Calu3 (cell line): ENCODE data around the gene ZNF441. TPM values are rescaled to one million over a fixed set of nuclear protein-coding genes. Genes with fewer than 3 reads are reported as not detected.

Source experiments
- BruUV-seq: library from RNA; stranded (reverse); fragments of 400-500 nt; replicated peaks from 2 replicates; lab custom pipeline; 2021; lab: Mats Ljungman, UMichigan
- CTCF ChIA-PET: fragments of 300-600 bp; sonication (Branson Sonifier 250); formaldehyde crosslinking; loops from one replicate; lab custom pipeline; 2022; ENCODE audit warnings: antibody characterized with exemption; lab: Charles Lee
- DNase-seq: peaks from one replicate; pipeline ENCODE4 v3.0.0; 2022
- H3K27ac Mint-ChIP-seq: one replicate; pipeline ENCODE4 v1.8.0; 2022; ENCODE audit warnings: mixed read lengths; ENCODE audit not compliant: unreplicated experiment
- H3K27me3 Mint-ChIP-seq: one replicate; pipeline ENCODE4 v1.8.0; 2022; ENCODE audit warnings: mixed read lengths; ENCODE audit not compliant: unreplicated experiment
- H3K36me3 Mint-ChIP-seq: one replicate; pipeline ENCODE4 v1.8.0; 2022; ENCODE audit warnings: mild to moderate bottlenecking, moderate library complexity, mixed read lengths; ENCODE audit not compliant: insufficient read depth, unreplicated experiment
- H3K4me1 Mint-ChIP-seq: one replicate; pipeline ENCODE4 v1.8.0; 2022; ENCODE audit warnings: mild to moderate bottlenecking, low read depth, mixed read lengths; ENCODE audit not compliant: unreplicated experiment
- H3K4me3 Mint-ChIP-seq: one replicate; pipeline ENCODE4 v1.8.0; 2022; ENCODE audit warnings: mild to moderate bottlenecking, low read depth, moderate library complexity, mixed read lengths; ENCODE audit not compliant: unreplicated experiment
- H3K9me3 Mint-ChIP-seq: one replicate; pipeline ENCODE4 v1.8.0; 2022; ENCODE audit warnings: low read depth, mixed read lengths; ENCODE audit not compliant: unreplicated experiment
- intact Hi-C: fragments of 100-400 bp; cut with micrococcal nuclease; formaldehyde crosslinking; loops from one replicate; pipeline ENCODE4 v1.10.0; 2022; ENCODE audit not compliant: unreplicated experiment
- total RNA-seq: library from RNA; stranded (reverse); gene quantifications from 2 replicates; pipeline ENCODE4 v1.2.3, GENCODE V29; 2022
- TF ChIP-seq, protein P1 (sequence below): fragments of 200-600 bp; IDR thresholded peaks from one replicate; pipeline ENCODE4 v1.8.0; 2022; ENCODE audit warnings: antibody characterized with exemption; ENCODE audit not compliant: unreplicated experiment

Gene ZNF441
- total RNA-seq, 1 experiment from 2014 or later, result 3.4 TPM

- CTCF ChIA-PET, result no interaction called here
- no TSS peak for BruUV-seq
- intact Hi-C loops, result no loop called here
- no peaks in the 10 kb centered on the region for H3K4me1 Mint-ChIP-seq
- H3K36me3 Mint-ChIP-seq, result no peaks in the 10 kb centered on the region
- H3K4me3 Mint-ChIP-seq, result no peak overlapping the region
- H3K27ac Mint-ChIP-seq, result no peak overlapping the region
- no peaks in the 10 kb centered on the region for H3K27me3 Mint-ChIP-seq
- peaks cover 2% of the 10 kb centered on the region for H3K9me3 Mint-ChIP-seq
- DNase-seq, result no peak
- TF ChIP-seq, protein P1, sequence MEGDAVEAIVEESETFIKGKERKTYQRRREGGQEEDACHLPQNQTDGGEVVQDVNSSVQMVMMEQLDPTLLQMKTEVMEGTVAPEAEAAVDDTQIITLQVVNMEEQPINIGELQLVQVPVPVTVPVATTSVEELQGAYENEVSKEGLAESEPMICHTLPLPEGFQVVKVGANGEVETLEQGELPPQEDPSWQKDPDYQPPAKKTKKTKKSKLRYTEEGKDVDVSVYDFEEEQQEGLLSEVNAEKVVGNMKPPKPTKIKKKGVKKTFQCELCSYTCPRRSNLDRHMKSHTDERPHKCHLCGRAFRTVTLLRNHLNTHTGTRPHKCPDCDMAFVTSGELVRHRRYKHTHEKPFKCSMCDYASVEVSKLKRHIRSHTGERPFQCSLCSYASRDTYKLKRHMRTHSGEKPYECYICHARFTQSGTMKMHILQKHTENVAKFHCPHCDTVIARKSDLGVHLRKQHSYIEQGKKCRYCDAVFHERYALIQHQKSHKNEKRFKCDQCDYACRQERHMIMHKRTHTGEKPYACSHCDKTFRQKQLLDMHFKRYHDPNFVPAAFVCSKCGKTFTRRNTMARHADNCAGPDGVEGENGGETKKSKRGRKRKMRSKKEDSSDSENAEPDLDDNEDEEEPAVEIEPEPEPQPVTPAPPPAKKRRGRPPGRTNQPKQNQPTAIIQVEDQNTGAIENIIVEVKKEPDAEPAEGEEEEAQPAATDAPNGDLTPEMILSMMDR, result no peak
Measured at GRCh38 chr19:11745869-11746268, 20.9 kb upstream of the ZNF441 start.

- Mint-ChIP-seq H3K4me1 (no peaks in the 10 kb centered on the region), H3K4me3 (no peak overlapping the region), H3K27me3 (no peaks in the 10 kb centered on the region), H3K27ac (no peak overlapping the region), H3K9me3 (peaks cover 2% of the 10 kb centered on the region), H3K36me3 (no peaks in the 10 kb centered on the region)
- intact Hi-C loops, result no loop called here
- TF ChIP-seq, protein P1, result no peak
- no TSS peak for BruUV-seq
- DNase-seq, result no peak
- CTCF ChIA-PET, result interaction anchor here (0.7 kb wide), 1 partner anchor 10 kb away, joined by 3 read pairs; no protein-coding TSS in a partner anchor
Measured at GRCh38 chr19:11747277-11747676, 19.5 kb upstream of the ZNF441 start.

- Mint-ChIP-seq H3K36me3 (no peaks in the 10 kb centered on the region), H3K9me3 (peaks cover 2% of the 10 kb centered on the region), H3K4me1 (no peaks in the 10 kb centered on the region), H3K4me3 (no peak overlapping the region), H3K27me3 (no peaks in the 10 kb centered on the region), H3K27ac (no peak overlapping the region)
- no TSS peak for BruUV-seq
- TF ChIP-seq, protein P1, result no peak
- intact Hi-C loops, result no loop called here
- no peak for DNase-seq
- CTCF ChIA-PET, result no interaction called here
Measured at GRCh38 chr19:11749751-11750150, 17.0 kb upstream of the ZNF441 start.

DNA sequence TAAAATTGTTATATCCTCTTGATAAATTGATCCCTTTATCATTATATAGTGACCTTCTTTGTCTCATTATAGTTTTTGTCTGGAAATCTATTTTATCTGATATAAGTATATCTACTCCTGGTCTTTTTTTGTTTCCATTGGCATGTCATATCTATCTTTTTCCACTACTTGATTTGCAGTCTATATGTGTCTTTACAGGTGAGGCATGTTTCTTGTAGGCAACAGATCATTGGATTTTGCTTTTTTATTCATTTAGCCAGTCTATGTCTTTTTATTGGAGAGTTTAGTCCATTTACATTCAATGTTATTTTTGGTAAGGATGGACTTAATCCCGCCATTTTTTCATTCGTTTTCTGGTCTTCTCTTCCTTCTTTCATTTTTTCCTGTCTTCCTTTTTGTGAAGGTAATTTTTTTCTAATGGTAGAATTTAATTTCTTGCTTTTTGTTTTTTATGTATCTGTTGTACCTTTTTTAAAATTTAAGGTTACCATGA, 14.5 kb upstream of the ZNF441 start:
- CTCF ChIA-PET, result no interaction called here
- no peak overlapping the region for H3K27ac Mint-ChIP-seq
- no peaks in the 10 kb centered on the region for H3K4me1 Mint-ChIP-seq
- intact Hi-C loops, result no loop called here
- H3K27me3 Mint-ChIP-seq, result no peaks in the 10 kb centered on the region
- H3K4me3 Mint-ChIP-seq, result no peak overlapping the region
- no peaks in the 10 kb centered on the region for H3K9me3 Mint-ChIP-seq
- TF ChIP-seq, protein P1, result no peak
- no peak for DNase-seq
- BruUV-seq, result no TSS peak
- no peaks in the 10 kb centered on the region for H3K36me3 Mint-ChIP-seq
